GM12892 (cell line): ENCODE results near the gene PGR.

Experiments
- POLR2A ChIP-seq: IDR thresholded peaks from 2 replicates; pipeline ENCODE4 v1.6.1; 2011; ENCODE audit warnings: low read depth, low read length, control low read depth
- POLR2AphosphoS5 ChIP-seq: IDR thresholded peaks from 2 replicates; pipeline ENCODE4 v1.6.1; 2011; ENCODE audit warnings: low read depth, low read length, control low read depth
- TAF1 ChIP-seq: IDR thresholded peaks from 2 replicates; pipeline ENCODE4 v1.6.1; 2011; ENCODE audit warnings: low read depth, mild to moderate bottlenecking, control low read depth, low read length, borderline replicate concordance

- TF ChIP-seq POLR2A = no peak
- TF ChIP-seq TAF1 = no peak
- no peak for TF ChIP-seq POLR2AphosphoS5
Measured at GRCh38 chr11:101059331-101059730, 70.3 kb downstream of the PGR start.
